SIG-M5 (cell line): ENCODE measurements around the gene HHAT.

Source experiments
- DNase-seq: peaks from one replicate; lab custom pipeline; 2025; lab: John Stamatoyannopoulos, UW

Gene HHAT

GRCh38 chr1:210487021-210487420, 158.3 kb downstream of the HHAT start:
- no peak for DNase-seq

- DNase-seq: no peak
Measured at GRCh38 chr1:210489491-210489890, 160.8 kb downstream of the HHAT start.

DNA sequence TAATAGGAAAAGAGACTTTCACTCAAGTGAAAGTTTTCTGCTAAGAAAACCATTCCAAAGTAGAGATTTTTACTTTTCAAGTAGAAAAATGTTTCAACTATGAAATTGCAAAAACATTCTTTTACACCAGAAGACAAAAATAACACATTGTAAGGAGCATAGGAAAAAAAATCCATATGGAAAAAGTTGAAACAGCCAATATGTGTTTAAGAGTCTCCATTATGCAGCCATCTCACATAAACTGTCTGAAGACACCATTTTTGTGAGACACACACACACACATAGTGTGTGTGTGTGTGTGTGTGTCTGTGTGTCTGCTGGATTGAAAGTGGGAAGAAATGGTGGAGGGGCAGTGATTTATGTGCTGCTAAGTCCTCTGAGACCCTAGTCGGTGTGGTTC, 162.1 kb downstream of the HHAT start:
- DNase-seq: no peak

DNA sequence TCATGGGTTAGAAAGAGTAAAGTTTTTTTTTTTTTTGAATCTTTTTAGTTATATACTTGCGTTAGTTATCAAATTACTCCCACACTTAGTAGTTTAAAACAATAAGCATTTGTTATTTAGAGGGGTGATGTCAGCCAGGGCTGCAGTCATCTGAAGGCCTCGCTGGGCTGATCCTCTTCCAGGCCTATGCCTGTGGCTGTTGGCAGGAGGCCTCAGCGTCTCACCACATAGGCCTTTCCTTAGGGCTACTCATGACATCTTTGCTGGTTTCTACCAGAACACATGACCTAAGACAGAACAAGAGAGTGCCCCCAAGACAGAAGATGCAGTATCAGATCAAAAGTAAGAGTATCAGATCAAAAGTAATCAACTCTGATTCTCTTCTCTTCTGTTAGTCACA, 167.4 kb downstream of the HHAT start:
- DNase-seq: no peak

- no peak for DNase-seq
Measured at GRCh38 chr1:210499956-210500355, 171.3 kb downstream of the HHAT start.

DNA sequence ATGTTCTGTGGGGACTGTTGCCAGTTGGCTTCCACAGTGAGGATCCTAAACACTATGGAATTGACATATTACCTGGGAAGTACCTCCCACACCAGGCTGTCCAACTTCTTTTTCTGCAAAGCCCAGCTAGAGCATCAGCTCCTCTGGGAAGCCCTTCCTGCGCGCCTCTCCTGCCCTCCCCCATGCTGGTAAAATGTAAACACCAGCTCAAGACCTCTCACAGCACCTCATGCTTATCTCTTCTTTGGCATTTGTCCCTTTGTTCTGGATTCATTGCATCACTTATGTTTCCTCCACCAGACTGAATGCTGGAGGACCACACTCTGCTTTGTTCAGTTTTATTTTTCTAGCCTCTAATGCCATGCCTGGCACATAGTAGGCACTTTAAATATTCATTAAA, 172.1 kb downstream of the HHAT start:
- no peak for DNase-seq

GRCh38 chr1:210504286-210504685, 175.6 kb downstream of the HHAT start:
- DNase-seq: no peak

GRCh38 chr1:210505601-210506496, 177.1 kb downstream of the HHAT start:
- DNase-seq: no peak

- DNase-seq: no peak
Measured at GRCh38 chr1:210506689-210507088, 178.0 kb downstream of the HHAT start.

DNA sequence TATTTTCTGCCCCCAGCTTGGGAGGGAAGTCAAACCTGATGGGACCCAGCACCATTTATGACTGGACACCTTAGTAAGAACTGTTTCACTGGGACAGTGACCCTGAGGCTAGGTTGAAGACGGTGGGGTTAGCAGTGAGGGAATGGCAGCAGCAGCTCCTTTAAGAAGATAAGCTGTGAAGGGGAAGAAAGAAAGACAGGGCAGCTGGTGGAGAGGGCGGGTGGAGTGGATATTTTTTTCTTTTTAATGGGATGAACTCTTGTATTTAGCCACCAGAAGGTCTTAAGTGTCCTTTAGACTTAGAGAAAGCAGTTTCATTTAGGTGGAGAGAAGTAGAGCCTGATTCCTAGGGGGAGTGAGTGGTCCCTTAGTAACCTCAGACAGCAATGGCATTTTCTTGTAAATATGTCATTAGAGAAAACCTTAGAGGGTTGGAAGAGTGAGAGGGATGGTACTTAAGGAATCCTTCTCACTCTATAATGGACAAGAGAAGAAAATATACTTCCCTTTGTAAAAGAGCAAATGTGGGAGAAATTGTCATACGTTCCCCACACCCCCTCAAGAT, 187.5 kb downstream of the HHAT start:
- DNase-seq: no peak

GRCh38 chr1:210516697-210517459, 188.2 kb downstream of the HHAT start:
- no peak for DNase-seq

- DNase-seq: no peak
Measured at GRCh38 chr1:210523830-210524229, 195.1 kb downstream of the HHAT start.

DNA sequence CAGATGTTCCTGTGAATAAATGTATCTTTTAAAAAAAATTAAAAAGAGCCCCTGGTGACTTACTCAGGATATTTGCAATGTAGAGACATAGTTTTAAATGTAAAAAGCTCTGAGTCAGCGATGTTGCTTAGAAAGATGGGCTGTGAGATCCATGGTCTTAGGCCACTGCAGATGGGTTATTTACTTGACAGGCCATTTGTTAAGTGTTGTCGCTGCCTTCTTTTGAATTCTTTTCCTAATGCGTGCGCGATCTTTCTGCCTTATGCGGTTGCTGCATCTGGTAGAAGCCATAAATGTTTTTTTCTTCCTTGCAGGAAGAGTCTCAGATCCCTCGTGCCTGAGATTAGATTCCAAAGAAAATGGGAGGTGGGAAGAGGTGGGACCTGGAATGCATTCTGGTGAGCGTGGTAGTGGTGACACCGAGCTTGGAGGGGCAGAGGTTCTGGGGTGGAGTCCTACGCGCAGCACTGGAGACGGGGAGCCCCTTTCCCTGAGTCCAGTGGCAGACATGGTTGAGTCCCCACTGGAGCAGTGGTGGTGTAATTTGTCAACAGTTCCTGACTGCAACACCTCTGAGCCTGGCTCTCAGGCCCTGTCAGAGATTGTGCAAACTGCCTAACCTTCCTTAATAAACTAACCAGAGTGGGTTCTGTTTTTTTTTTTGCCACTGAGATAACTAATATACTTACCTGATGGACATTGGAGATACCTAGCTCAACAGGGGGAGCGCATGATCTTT, 197.2 kb downstream of the HHAT start:
- no peak for DNase-seq

DNA sequence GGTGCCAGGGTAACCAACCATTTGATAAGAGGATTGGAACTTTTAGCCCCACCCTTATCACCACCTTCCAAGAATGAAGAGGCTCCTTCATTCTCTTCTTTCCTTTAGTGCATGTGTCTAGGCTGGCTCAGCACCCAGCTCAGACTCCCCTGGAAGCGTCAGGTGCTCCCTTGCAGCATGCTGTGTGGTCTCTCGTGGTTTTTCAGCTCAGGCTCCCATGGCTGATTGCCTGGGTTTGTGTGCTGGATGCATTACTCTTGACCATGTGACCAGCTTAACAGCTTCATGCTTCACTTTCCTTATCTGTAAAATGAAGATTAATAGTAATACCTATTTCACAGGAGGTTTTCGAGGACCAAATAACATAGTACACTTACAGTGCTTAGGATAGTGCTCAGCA, 198.4 kb downstream of the HHAT start:
- DNase-seq: no peak

GRCh38 chr1:210531475-210532222, 202.9 kb downstream of the HHAT start:
- no peak for DNase-seq

DNA sequence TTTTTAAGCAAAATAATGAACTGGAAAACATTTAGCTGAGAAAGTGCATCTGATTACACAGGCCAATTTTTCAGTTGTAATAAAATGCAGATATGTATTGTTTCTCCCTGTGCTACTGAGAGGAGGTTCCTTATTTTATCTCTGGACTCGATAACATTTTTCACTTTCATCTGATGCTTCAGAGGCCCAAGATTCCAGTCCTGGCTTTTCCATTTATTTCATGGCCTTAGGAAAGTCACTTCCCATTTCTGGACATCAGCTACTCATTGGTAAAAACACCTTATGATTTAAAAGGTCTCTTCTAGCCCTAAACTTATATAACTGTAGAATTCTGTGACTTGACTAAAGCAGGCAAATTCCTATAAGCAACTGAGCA, 203.5 kb downstream of the HHAT start:
- DNase-seq: no peak

- DNase-seq: no peak
Measured at GRCh38 chr1:210535761-210536160, 207.1 kb downstream of the HHAT start.

DNA sequence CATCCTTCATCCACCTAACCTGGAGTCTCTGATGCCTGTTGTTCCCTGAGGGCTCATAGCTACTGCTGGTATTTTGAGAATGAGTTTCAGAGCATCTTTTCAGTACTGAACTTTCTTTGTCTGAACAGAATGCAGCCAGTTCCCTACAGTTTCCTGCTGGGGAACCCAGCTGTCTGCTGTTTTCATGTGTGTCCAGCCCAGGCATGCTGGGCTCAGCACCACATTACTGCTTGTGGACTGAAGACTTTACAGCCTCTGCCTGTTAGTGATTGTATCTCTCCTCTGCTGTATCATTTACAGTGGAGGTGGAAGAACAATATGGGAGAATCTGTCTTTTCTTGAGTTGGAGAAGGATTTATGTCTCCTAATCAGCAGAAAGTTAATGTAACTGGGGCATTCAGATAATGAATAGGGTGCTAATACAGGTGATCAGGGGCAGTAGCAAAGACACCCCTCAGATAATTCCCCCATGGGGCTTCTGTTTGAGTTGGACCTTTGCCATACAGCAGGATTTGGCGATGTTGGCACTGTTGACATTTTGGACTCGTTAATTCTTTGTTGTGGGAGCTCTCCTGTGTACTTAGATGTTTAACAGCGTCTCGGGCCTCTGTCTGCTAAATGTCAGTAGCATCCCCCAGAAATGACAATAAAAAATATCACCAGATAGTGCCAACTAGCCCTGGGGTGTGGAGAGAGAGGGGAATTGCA, 207.7 kb downstream of the HHAT start:
- DNase-seq: no peak

- no peak for DNase-seq
Measured at GRCh38 chr1:210540288-210540687, 211.6 kb downstream of the HHAT start.

GRCh38 chr1:210541680-210542358, 213.1 kb downstream of the HHAT start:
- DNase-seq: no peak
